HG02623 (cell line): ENCODE measurements around the gene HOXC4.

Experiments used
- ATAC-seq: cut with Tn5 transposase; IDR thresholded peaks from one replicate; pipeline ENCODE4 v1.9.1; 2021; ENCODE audit warnings: moderate library complexity; ENCODE audit not compliant: unreplicated experiment

HOXC4 gene

DNA sequence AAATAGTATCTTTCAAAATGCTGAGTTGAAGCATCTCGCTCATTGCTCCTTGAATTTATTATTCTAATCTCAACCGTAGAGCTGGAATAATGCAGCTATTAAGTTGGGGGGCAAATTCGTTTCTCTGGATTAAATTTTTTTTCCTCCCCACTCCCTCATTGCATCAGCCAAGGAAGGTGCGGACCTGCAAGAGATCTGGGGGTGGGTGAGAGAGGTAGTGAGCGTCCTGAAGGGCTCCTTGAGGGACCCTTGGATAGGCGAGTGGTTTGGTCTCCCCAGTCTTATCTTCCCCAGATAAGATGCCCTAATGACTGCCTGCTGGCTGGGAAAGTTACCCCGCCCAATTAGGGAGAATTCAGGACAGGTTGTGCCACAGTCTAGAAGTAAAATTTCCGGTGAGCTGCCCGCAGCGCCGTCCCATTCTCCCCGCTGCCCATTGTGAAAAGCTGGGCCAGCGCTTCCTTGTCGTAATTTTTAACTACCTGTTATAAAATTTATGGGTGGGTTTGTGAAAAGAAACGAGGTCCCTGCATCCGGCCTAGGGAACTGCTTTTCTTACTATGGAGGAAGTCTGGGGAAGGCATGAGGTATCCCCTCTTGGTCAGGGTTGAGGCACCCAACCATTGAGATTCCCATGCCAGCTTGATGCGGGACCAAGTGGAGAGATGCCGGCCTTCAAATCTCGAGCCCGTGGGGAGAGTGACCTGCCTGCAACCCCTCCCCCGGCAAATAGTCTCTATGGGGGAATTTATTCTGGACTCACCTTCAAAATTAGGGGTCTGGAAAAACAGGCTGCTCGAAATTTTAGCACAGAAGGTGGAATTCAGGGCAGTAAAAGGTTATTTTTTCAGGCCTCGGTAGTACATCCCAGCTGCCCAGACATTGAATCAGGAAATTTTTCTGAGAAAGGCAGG is 38.4 kb upstream of the HOXC4 start:
- no peak for ATAC-seq

DNA sequence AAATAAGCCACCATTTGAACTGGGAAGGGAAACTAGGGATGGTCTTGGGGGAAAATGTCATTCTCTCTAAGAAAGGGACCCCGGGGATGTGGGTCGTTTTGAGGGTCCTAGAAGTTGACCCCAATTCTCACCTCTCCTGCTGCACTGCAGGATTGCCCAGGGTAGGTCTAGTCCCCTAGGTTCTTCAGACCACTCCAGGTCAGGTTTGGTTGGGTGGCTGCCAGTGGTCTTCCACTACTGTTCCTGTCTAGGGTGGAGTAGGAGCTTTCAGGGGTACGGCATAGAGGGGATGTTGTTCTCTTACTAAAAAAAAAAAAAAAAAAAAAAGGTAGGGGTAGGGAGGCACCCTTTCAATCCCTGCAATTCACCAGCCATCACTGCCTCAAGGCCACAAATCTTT is 37.6 kb upstream of the HOXC4 start:
- ATAC-seq: no peak

DNA sequence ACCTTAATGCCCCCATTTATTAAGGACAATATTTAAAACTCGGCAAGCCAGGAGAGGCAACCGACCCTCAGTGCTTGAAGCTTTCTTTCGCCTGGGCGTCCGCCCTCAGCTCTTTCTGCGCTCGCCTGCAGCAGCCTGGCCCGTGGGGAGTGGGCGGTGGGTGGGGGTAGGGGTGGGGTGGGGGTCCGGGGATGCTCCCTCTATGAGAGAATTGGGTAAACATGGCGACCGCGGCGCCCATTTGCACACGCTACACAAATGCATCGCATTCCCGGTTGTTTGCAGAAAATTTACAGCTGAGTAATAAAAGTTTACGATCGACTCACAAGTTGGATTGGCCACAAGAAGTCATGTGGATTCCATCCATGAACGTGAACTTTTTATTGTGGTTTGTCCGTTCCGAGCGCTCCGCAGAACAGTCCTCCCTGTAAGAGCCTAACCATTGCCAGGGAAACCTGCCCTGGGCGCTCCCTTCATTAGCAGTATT is 37.1 kb upstream of the HOXC4 start:
- no peak for ATAC-seq

GRCh38 chr12:54017027-54017788 is 36.4 kb upstream of the HOXC4 start:
- ATAC-seq: no peak

GRCh38 chr12:54017878-54018467 is 35.7 kb upstream of the HOXC4 start:
- ATAC-seq: peak; percentile 72

- ATAC-seq: no peak
Measured at GRCh38 chr12:54018468-54018984, 35.1 kb upstream of the HOXC4 start.

- no peak for ATAC-seq
Measured at GRCh38 chr12:54019091-54019811, 34.4 kb upstream of the HOXC4 start.

- no peak for ATAC-seq
Measured at GRCh38 chr12:54019924-54020590, 33.6 kb upstream of the HOXC4 start.

DNA sequence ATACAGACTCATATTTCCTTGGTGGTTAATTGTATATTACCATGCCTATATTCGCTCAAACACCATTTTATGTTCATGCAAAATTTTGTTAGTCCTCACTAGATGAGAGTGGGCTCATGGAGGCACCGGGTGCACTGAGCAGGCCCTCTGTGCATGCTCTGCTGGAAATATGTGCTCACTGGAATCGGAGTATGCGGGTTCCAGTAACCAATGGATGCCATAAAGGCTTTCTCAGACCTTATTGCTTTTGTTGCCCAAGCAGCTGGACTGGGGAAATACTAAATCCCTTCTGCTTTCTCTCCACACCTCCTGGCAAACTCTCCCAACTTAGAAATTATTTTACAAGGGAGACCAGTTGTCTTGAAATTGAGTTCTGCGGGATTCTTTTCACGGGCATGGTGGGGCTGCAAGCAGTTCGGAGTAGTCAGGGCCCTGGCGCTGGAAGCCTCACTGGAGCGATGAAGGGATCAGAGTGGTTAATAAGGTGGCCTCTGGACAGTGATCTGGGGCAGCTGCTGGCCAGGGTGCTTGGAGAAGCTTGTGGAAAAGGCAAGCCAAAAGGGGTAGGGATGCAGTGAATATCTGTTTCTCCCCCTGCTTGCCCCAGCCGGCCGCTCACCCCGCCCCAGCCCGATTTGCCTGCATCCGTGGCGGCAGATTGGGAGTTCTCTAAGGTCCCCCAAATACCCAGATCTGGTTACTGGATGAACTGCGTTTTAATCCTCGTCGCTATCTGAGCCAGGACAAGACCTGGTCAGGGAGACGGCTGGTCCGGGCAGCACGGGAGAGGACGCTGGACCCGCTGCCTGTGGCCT is 32.8 kb upstream of the HOXC4 start:
- ATAC-seq: no peak

- ATAC-seq: no peak
Measured at GRCh38 chr12:54021432-54022013, 32.1 kb upstream of the HOXC4 start.

GRCh38 chr12:54022960-54023884 is 30.4 kb upstream of the HOXC4 start:
- ATAC-seq: no peak

- ATAC-seq: no peak
Measured at GRCh38 chr12:54024127-54024526, 29.5 kb upstream of the HOXC4 start.

DNA sequence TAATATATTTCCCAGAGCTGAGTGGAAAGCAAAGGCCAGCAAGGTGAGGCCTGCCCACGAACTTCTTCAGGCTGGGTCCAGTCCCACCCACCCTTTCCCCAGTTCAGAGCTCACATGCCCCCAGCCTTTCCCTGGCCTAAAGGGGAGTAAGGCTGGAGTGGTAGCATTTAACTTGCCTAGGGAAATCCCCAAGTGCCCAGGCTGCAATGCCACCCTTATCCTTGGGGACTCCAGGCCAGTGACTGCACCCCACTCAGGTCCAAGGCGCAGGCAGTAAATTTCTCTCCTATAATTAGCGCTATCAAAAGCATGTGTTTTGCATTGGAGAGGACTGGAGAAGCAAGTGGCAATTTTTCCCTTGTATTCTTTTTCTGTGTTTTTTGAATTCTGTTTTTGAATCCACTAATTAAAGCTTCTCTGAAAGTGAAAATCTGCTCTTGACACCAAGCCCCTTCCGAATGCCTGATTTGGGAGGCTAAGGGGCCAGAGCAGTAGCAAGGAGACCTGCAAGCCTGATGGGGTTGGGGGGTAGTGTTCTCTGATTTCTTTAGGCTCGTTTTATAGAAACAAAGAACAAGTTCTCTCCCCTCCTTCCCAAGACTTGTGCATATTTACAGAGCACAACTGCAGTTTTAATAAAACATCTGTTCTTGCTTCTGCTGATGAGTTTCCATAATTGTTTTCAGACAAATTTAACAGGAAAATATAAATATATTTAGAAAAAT is 28.9 kb upstream of the HOXC4 start:
- no peak for ATAC-seq

GRCh38 chr12:54025499-54026405 is 27.9 kb upstream of the HOXC4 start:
- no peak for ATAC-seq

DNA sequence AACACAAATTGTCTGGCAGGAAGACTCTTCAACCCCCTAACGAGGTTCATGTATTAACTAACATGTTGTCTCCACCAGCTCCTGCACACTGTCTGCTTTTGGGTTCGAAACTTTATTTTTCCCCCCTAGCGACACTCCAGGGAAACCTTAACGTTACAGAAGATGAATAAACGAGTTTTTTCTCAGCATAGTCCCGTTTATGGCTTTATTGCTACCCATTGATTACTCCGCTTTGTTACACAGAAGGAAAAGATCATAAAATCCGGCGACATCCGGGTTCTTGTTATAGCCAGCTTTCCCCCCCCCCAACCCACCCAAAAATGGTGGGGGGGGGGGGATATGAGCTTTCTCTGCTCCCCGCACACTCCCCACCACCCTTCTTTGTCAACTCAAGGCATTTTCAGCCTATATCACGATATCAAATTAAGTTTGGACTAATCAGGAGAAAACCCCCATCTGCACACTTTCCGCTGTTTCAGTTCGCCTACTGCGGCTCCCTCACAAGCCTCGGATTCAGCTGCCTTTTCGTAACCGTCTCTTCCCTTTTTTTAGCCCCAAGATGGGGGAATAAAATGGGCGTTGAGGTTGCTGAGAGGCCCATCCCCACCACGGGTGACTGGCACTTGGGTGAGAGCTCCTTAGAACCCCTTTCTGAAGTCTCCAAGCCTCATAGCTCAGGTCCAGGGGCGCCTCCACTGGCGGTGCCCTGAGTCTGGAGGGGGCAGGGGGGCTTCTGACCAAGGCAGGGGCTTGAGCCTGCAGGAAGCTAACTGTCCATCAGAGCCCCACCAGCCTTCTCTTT is 26.8 kb upstream of the HOXC4 start:
- ATAC-seq: no peak
